WTC11 (cell line): Measurements from ENCODE around the gene PRM2.

ENCODE experiments used
- CREB1 ChIP-seq: sonication (generic); formaldehyde crosslinking; IDR thresholded peaks from 2 replicates; pipeline ENCODE4 v1.8.0; 2023; ENCODE audit warnings: mild to moderate bottlenecking, missing genetic modification reagents
- CREM ChIP-seq: sonication (generic); formaldehyde crosslinking; IDR thresholded peaks from 2 replicates; pipeline ENCODE4 v1.8.1; 2022; ENCODE audit warnings: mild to moderate bottlenecking, missing genetic modification reagents, moderate library complexity
- CTCF ChIP-seq: fragments of 200-600 bp; IDR thresholded peaks from 2 replicates; pipeline ENCODE4 v1.8.0; 2022; ENCODE audit warnings: antibody characterized with exemption
- NFYB ChIP-seq: sonication (generic); formaldehyde crosslinking; conservative IDR thresholded peaks from 2 replicates; pipeline ENCODE4 v1.8.0; 2022; ENCODE audit warnings: low read depth, missing genetic modification reagents
- SP1 ChIP-seq: sonication (generic); formaldehyde crosslinking; conservative IDR thresholded peaks from 2 replicates; pipeline ENCODE4 v1.8.1; 2022; ENCODE audit warnings: missing genetic modification reagents
- TEAD1 ChIP-seq: sonication (generic); formaldehyde crosslinking; IDR thresholded peaks from 2 replicates; pipeline ENCODE4 v1.8.0; 2022; ENCODE audit warnings: mild to moderate bottlenecking, missing genetic modification reagents
- ZNF423 ChIP-seq: fragments of 250-450 bp; sonication (Bioruptor Pico); IDR thresholded peaks from 2 replicates; pipeline ENCODE4 v2.1.2; 2022; ENCODE audit warnings: mild to moderate bottlenecking, moderate library complexity
- ZNF425 ChIP-seq: fragments of 250-450 bp; sonication (Bioruptor Pico); conservative IDR thresholded peaks from 2 replicates; pipeline ENCODE4 v1.9.0; 2021; ENCODE audit warnings: mild to moderate bottlenecking

- no peak for TF ChIP-seq CREM (CRISPR knock-in tag)
- TF ChIP-seq CTCF = no peak
- TF ChIP-seq TEAD1 (CRISPR knock-in tag) = no peak
- no peak for TF ChIP-seq SP1 (CRISPR knock-in tag)
- no peak for TF ChIP-seq NFYB (CRISPR knock-in tag)
- no peak for TF ChIP-seq CREB1 (CRISPR knock-in tag)
- TF ChIP-seq ZNF425 = no peak
- no peak for TF ChIP-seq ZNF423
These were observed at the start of gene PRM2 for GRCh38 chr16:11276143-11276895.
